WTC11 (cell line): ENCODE data around the gene BOK. TPM values are rescaled to one million over a fixed set of nuclear protein-coding genes. Genes with fewer than 3 reads are reported as not detected.
"Not testable (repeated sequence)": the region's sequence is repeated elsewhere in the genome, so short reads cannot be mapped to it uniquely, and the experiment has no call there.

Source experiments
- ATAC-seq: fragments of 200-7000 bp; cut with Tn5 transposase; 2 replicates; pipeline ENCODE4 v1.10.0; 2021; ENCODE audit warnings: mild to moderate bottlenecking, moderate library complexity
- CTCF ChIA-PET: fragments of 300-600 bp; sonication (Branson Sonifier 250); formaldehyde crosslinking; loops from one replicate; lab custom pipeline; 2021; ENCODE audit warnings: antibody characterized with exemption; lab: Charles Lee
- POLR2A ChIA-PET: fragments of 350-600 bp; sonication (Branson Sonifier 250); formaldehyde crosslinking; loops from one replicate; lab custom pipeline; 2021; ENCODE audit warnings: antibody characterized with exemption; lab: Charles Lee
- DNase-seq: peaks from one replicate; pipeline ENCODE4 v3.0.0; 2021; ENCODE audit warnings: low spot score
- H3K27ac Mint-ChIP-seq: 2 replicates; pipeline ENCODE4 v1.8.0; 2021; ENCODE audit warnings: mixed read lengths
- H3K27me3 Mint-ChIP-seq: 2 replicates; pipeline ENCODE4 v1.8.0; 2021; ENCODE audit warnings: low read depth, mild to moderate bottlenecking, moderate library complexity, mixed read lengths
- H3K36me3 Mint-ChIP-seq: 2 replicates; pipeline ENCODE4 v1.8.0; 2021; ENCODE audit warnings: mixed read lengths
- H3K4me1 Mint-ChIP-seq: 2 replicates; pipeline ENCODE4 v1.8.0; 2022; ENCODE audit warnings: mixed read lengths
- H3K4me3 Mint-ChIP-seq: 2 replicates; pipeline ENCODE4 v1.8.0; 2021; ENCODE audit warnings: mild to moderate bottlenecking, moderate library complexity, mixed read lengths
- H3K9me3 Mint-ChIP-seq: 2 replicates; pipeline ENCODE4 v1.8.0; 2021; ENCODE audit warnings: mixed read lengths
- ATF1 ChIP-seq: sonication (generic); formaldehyde crosslinking; IDR thresholded peaks from 2 replicates; pipeline ENCODE4 v1.8.1; 2023; ENCODE audit warnings: mild to moderate bottlenecking, moderate library complexity, missing genetic modification reagents
- E2F5 ChIP-seq: sonication (generic); formaldehyde crosslinking; IDR thresholded peaks from 2 replicates; pipeline ENCODE4 v1.8.1; 2022; ENCODE audit warnings: mild to moderate bottlenecking, moderate library complexity, missing genetic modification reagents
- EMX1 ChIP-seq: fragments of 250-450 bp; sonication (Bioruptor Pico); IDR thresholded peaks from 2 replicates; pipeline ENCODE4 v1.8.0; 2021; ENCODE audit warnings: mild to moderate bottlenecking
- ESRRA ChIP-seq: sonication (generic); formaldehyde crosslinking; IDR thresholded peaks from 2 replicates; pipeline ENCODE4 v1.8.1; 2022; ENCODE audit warnings: mild to moderate bottlenecking, missing genetic modification reagents, borderline replicate concordance
- ETV6 ChIP-seq: sonication (generic); formaldehyde crosslinking; IDR thresholded peaks from 2 replicates; pipeline ENCODE4 v1.8.1; 2022; ENCODE audit warnings: mild to moderate bottlenecking, missing genetic modification reagents
- NR1H2 ChIP-seq: sonication (generic); formaldehyde crosslinking; IDR thresholded peaks from 2 replicates; pipeline ENCODE4 v1.9.0; 2021; ENCODE audit warnings: mild to moderate bottlenecking, moderate library complexity, missing genetic modification reagents
- SP1 ChIP-seq: sonication (generic); formaldehyde crosslinking; conservative IDR thresholded peaks from 2 replicates; pipeline ENCODE4 v1.8.1; 2022; ENCODE audit warnings: missing genetic modification reagents
- TEAD4 ChIP-seq: sonication (generic); formaldehyde crosslinking; IDR thresholded peaks from 2 replicates; pipeline ENCODE4 v1.8.0; 2022; ENCODE audit warnings: mild to moderate bottlenecking, missing genetic modification reagents
- ZNF219 ChIP-seq: sonication (generic); formaldehyde crosslinking; IDR thresholded peaks from 2 replicates; pipeline ENCODE4 v1.8.0; 2023; ENCODE audit warnings: missing genetic modification reagents, mild to moderate bottlenecking, borderline replicate concordance
- ZNF232 ChIP-seq: sonication (generic); formaldehyde crosslinking; IDR thresholded peaks from 2 replicates; pipeline ENCODE4 v1.8.0; 2022; ENCODE audit warnings: mild to moderate bottlenecking, missing genetic modification reagents
- ZNF396 ChIP-seq: fragments of 250-450 bp; sonication (Bioruptor Pico); IDR thresholded peaks from 2 replicates; pipeline ENCODE4 v1.8.0; 2021; ENCODE audit warnings: mild to moderate bottlenecking, moderate library complexity, borderline replicate concordance
- ZNF512 ChIP-seq: sonication (generic); formaldehyde crosslinking; IDR thresholded peaks from 2 replicates; pipeline ENCODE4 v1.8.1; 2022; ENCODE audit warnings: missing genetic modification reagents, borderline replicate concordance
- total RNA-seq: library from RNA; stranded (reverse); gene quantifications from 3 replicates; pipeline ENCODE4 v1.2.3, GENCODE V29; 2021
- TF ChIP-seq, protein P1 (sequence below): sonication (generic); formaldehyde crosslinking; IDR thresholded peaks from 2 replicates; pipeline ENCODE4 v1.8.0; 2022; ENCODE audit warnings: mild to moderate bottlenecking, missing genetic modification reagents
- TF ChIP-seq, protein P2 (sequence below): sonication (generic); formaldehyde crosslinking; IDR thresholded peaks from 2 replicates; pipeline ENCODE4 v1.8.0; 2023; ENCODE audit warnings: missing genetic modification reagents
- TF ChIP-seq, protein P3 (sequence below): sonication (generic); formaldehyde crosslinking; IDR thresholded peaks from 2 replicates; pipeline ENCODE4 v1.8.0; 2022; ENCODE audit warnings: missing genetic modification reagents
- TF ChIP-seq, protein P4 (sequence below): sonication (generic); formaldehyde crosslinking; IDR thresholded peaks from 2 replicates; pipeline ENCODE4 v1.8.1; 2023; ENCODE audit warnings: mild to moderate bottlenecking, missing genetic modification reagents, moderate library complexity
- TF ChIP-seq, protein P5 (sequence below): sonication (generic); formaldehyde crosslinking; IDR thresholded peaks from 2 replicates; pipeline ENCODE4 v1.8.0; 2022; ENCODE audit warnings: mild to moderate bottlenecking, missing genetic modification reagents
- TF ChIP-seq, protein P6 (sequence below): fragments of 250-450 bp; sonication (Bioruptor Pico); IDR thresholded peaks from 2 replicates; pipeline ENCODE4 v1.9.0; 2021; ENCODE audit warnings: moderate library complexity, mild to moderate bottlenecking, inconsistent platforms, borderline replicate concordance

Gene BOK
- total RNA-seq, 1 experiment from 2014 or later: 39.4 TPM

- Mint-ChIP-seq H3K27me3 (peaks cover 11% of the 10 kb centered on the region), H3K4me1 (peaks cover 16% of the 10 kb centered on the region)
- CTCF ChIA-PET, DNase-seq, ATAC-seq, POLR2A ChIA-PET, H3K4me3 Mint-ChIP-seq, H3K9me3 Mint-ChIP-seq, H3K36me3 Mint-ChIP-seq, H3K27ac Mint-ChIP-seq: not testable (repeated sequence)
These were observed 14.5 kb downstream of the BOK start for GRCh38 chr2:241572915-241573651.

DNA sequence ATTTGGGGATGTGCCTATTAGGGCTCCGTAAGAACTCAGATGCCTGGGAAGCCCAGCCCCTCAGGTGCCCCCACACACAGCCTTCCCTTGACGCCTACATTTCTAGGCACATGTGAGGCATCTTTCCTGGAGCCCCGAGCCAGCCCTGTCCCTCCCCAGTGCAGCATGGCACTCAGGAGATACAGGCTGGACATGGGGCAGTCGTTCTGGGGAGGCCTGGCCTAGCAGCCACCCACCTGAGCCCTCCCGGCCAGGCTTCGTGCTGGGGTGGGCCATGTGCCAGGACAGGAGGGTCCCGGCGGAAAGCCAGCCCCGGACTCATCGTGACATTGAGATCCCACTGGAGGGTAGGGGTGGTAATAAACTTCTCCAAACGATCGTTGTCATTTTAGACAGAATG is 15.2 kb downstream of the BOK start:
- H3K36me3 Mint-ChIP-seq: peaks cover 14% of the 10 kb centered on the region; the same call in 1 of the 2 replicates
- ChIA-PET POLR2A (no interaction called here), CTCF (no interaction called here)
- H3K27me3 Mint-ChIP-seq: peaks cover 11% of the 10 kb centered on the region
- H3K4me1 Mint-ChIP-seq: peaks cover 16% of the 10 kb centered on the region
- ATAC-seq: no peak
- no peak overlapping the region for H3K27ac Mint-ChIP-seq
- TF ChIP-seq, protein P1, sequence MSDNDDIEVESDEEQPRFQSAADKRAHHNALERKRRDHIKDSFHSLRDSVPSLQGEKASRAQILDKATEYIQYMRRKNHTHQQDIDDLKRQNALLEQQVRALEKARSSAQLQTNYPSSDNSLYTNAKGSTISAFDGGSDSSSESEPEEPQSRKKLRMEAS: no peak
- TF ChIP-seq TEAD4 (CRISPR knock-in tag) (no peak), SP1 (no peak), ZNF512 (CRISPR knock-in tag) (no peak), NR1H2 (CRISPR knock-in tag) (no peak), ZNF232 (CRISPR knock-in tag) (no peak), EMX1 (CRISPR knock-in tag) (no peak), ATF1 (CRISPR knock-in tag) (no peak), ZNF396 (CRISPR knock-in tag) (no peak), ESRRA (CRISPR knock-in tag) (no peak), ETV6 (no peak), E2F5 (CRISPR knock-in tag) (no peak), ZNF219 (CRISPR knock-in tag) (no peak)
- TF ChIP-seq, protein P2, sequence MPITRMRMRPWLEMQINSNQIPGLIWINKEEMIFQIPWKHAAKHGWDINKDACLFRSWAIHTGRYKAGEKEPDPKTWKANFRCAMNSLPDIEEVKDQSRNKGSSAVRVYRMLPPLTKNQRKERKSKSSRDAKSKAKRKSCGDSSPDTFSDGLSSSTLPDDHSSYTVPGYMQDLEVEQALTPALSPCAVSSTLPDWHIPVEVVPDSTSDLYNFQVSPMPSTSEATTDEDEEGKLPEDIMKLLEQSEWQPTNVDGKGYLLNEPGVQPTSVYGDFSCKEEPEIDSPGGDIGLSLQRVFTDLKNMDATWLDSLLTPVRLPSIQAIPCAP (CRISPR knock-in tag): no peak
- TF ChIP-seq, protein P3, sequence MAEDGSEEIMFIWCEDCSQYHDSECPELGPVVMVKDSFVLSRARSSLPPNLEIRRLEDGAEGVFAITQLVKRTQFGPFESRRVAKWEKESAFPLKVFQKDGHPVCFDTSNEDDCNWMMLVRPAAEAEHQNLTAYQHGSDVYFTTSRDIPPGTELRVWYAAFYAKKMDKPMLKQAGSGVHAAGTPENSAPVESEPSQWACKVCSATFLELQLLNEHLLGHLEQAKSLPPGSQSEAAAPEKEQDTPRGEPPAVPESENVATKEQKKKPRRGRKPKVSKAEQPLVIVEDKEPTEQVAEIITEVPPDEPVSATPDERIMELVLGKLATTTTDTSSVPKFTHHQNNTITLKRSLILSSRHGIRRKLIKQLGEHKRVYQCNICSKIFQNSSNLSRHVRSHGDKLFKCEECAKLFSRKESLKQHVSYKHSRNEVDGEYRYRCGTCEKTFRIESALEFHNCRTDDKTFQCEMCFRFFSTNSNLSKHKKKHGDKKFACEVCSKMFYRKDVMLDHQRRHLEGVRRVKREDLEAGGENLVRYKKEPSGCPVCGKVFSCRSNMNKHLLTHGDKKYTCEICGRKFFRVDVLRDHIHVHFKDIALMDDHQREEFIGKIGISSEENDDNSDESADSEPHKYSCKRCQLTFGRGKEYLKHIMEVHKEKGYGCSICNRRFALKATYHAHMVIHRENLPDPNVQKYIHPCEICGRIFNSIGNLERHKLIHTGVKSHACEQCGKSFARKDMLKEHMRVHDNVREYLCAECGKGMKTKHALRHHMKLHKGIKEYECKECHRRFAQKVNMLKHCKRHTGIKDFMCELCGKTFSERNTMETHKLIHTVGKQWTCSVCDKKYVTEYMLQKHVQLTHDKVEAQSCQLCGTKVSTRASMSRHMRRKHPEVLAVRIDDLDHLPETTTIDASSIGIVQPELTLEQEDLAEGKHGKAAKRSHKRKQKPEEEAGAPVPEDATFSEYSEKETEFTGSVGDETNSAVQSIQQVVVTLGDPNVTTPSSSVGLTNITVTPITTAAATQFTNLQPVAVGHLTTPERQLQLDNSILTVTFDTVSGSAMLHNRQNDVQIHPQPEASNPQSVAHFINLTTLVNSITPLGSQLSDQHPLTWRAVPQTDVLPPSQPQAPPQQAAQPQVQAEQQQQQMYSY (CRISPR knock-in tag): no peak
- TF ChIP-seq, protein P4, sequence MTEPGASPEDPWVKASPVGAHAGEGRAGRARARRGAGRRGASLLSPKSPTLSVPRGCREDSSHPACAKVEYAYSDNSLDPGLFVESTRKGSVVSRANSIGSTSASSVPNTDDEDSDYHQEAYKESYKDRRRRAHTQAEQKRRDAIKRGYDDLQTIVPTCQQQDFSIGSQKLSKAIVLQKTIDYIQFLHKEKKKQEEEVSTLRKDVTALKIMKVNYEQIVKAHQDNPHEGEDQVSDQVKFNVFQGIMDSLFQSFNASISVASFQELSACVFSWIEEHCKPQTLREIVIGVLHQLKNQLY (CRISPR knock-in tag): no peak
- TF ChIP-seq, protein P5, sequence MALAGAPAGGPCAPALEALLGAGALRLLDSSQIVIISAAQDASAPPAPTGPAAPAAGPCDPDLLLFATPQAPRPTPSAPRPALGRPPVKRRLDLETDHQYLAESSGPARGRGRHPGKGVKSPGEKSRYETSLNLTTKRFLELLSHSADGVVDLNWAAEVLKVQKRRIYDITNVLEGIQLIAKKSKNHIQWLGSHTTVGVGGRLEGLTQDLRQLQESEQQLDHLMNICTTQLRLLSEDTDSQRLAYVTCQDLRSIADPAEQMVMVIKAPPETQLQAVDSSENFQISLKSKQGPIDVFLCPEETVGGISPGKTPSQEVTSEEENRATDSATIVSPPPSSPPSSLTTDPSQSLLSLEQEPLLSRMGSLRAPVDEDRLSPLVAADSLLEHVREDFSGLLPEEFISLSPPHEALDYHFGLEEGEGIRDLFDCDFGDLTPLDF (CRISPR knock-in tag): no peak
- TF ChIP-seq, protein P6, sequence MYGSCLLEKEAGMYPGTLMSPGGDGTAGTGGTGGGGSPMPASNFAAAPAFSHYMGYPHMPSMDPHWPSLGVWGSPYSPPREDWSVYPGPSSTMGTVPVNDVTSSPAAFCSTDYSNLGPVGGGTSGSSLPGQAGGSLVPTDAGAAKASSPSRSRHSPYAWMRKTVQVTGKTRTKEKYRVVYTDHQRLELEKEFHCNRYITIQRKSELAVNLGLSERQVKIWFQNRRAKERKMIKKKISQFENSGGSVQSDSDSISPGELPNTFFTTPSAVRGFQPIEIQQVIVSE (CRISPR knock-in tag): no peak
- TF ChIP-seq, all 79 proteins: peak for 0
- DNase-seq: no peak
- H3K4me3 Mint-ChIP-seq: no peak overlapping the region
- H3K9me3 Mint-ChIP-seq: 0 out of 2 replicates have a peak, but pooled peaks cover 3% of the 10 kb centered on the region
